22Rv1 (cell line): ENCODE measurements around the gene WWOX.
"Not testable (repeated sequence)": the region's sequence is repeated elsewhere in the genome, so short reads cannot be mapped to it uniquely, and the experiment has no call there.

Experiments
- CTCF ChIP-seq: fragments of 450-650 bp; IDR thresholded peaks from 2 replicates; pipeline ENCODE4 v1.5.1; 2017; ENCODE audit warnings: mild to moderate bottlenecking
- ZFX ChIP-seq: fragments of 450-650 bp; IDR thresholded peaks from 2 replicates; pipeline ENCODE4 v1.6.1; 2017; ENCODE audit warnings: antibody characterized with exemption, borderline replicate concordance

GRCh38 chr16:78604423-78605062, 505.1 kb downstream of the WWOX start:
- TF ChIP-seq ZFX, CTCF: not testable (repeated sequence)
